Fibroblast of pulmonary artery (primary cell): ENCODE results near the gene TBX21.

Experiments
- DNase-seq: peaks from one replicate; pipeline ENCODE4 v3.0.0-alpha.2; 2010; ENCODE audit warnings: low read depth
- H3K4me3 ChIP-seq: replicated peaks from 2 replicates; pipeline ENCODE4 v1.5.1; 2011; ENCODE audit warnings: low read depth, mild to moderate bottlenecking, control low read depth, low read length, moderate library complexity
- TF ChIP-seq, protein P1 (sequence below): IDR thresholded peaks from 2 replicates; pipeline ENCODE4 v1.5.1; 2011; ENCODE audit warnings: mild to moderate bottlenecking, control low read depth, low read length, inconsistent platforms; ENCODE audit errors: missing control alignments

Gene TBX21

DNA sequence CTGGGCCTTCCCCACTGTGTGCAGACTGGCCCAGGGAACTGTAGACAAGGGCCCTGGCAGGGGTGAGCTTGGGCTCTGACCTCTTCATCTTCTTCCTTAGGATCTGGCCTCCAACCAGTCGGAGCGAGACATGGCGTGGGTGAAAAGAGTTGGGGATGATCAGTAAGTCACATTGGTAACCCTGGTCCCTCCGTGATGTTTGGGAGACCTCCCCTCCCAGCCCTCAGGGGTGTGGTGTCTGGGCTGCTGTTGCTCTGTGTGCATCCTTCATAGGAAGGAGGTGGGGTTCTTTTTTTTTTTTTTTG is 33.5 kb upstream of the TBX21 start:
- no peak for DNase-seq
- no peak overlapping the region for H3K4me3 ChIP-seq
- TF ChIP-seq, protein P1, sequence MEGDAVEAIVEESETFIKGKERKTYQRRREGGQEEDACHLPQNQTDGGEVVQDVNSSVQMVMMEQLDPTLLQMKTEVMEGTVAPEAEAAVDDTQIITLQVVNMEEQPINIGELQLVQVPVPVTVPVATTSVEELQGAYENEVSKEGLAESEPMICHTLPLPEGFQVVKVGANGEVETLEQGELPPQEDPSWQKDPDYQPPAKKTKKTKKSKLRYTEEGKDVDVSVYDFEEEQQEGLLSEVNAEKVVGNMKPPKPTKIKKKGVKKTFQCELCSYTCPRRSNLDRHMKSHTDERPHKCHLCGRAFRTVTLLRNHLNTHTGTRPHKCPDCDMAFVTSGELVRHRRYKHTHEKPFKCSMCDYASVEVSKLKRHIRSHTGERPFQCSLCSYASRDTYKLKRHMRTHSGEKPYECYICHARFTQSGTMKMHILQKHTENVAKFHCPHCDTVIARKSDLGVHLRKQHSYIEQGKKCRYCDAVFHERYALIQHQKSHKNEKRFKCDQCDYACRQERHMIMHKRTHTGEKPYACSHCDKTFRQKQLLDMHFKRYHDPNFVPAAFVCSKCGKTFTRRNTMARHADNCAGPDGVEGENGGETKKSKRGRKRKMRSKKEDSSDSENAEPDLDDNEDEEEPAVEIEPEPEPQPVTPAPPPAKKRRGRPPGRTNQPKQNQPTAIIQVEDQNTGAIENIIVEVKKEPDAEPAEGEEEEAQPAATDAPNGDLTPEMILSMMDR: no peak

DNA sequence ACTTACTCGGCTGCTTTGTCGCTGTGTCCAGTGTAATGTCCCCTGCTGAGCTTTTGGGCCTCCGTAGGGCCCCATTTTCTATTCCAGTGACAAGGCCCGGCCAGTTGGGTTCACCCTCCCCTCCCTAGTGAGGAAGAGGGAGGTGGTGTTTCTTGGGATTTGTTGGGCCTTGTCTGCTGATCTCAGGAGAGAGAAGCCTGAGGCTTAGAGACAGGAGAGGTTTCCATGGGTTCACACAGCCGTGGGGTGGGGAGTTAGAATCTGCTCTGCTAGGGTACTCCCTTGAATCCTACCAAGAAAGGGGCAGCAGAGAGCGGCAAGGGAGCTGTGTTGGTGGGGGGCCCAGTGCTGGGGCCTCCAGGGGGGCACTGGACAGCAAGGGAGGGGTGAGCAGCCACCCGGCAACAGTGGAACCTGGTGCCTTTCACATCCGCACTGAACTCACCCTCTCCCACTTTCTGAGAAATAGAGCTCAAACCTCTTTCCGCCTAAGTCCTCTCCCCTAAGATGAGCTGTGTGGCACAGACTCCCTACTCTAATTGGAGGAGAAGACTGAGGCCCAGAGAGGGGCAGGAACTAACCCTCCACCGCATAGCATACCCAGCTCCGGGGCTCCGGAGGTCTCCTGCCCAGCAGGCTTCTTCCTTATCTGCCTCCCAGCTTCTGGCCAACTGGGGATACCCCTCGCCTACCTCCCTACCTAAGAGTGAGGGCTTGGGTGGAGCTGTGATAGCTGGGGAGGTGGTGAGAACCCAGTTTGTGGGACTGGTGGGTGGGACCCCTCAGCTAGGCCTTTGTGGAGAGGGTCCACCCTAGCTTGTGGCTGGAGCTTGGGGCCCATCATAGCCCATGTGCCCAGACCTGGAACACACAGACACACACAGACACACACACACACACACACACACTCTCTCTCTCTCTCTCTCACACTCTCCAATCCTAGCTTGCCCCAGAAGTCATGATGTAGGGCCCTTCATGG is 32.3 kb upstream of the TBX21 start:
- no peak for DNase-seq
- TF ChIP-seq, protein P1: no peak
- no peak overlapping the region for H3K4me3 ChIP-seq

DNA sequence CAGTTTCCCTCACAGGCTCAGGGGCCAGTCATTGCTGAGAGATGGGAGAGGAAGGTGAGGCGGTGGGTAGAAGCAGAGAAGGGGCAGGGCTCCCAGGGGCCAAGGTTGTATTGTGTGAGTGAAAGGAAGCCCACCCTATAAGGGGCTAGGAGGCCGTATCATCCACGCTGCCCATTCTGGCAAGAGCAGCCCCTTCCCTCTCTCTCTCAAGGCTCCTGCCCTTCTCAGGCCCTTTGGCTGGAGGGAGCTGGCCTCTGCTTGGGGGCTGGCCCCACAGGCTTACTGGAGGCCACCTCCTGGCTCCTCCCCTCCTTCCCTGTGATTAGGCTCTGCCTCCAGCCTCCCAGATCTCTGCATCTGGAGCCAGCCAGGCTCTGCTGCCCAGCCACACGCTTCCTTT is 31.4 kb upstream of the TBX21 start:
- TF ChIP-seq, protein P1: no peak
- no peak for DNase-seq
- H3K4me3 ChIP-seq: no peak overlapping the region

DNA sequence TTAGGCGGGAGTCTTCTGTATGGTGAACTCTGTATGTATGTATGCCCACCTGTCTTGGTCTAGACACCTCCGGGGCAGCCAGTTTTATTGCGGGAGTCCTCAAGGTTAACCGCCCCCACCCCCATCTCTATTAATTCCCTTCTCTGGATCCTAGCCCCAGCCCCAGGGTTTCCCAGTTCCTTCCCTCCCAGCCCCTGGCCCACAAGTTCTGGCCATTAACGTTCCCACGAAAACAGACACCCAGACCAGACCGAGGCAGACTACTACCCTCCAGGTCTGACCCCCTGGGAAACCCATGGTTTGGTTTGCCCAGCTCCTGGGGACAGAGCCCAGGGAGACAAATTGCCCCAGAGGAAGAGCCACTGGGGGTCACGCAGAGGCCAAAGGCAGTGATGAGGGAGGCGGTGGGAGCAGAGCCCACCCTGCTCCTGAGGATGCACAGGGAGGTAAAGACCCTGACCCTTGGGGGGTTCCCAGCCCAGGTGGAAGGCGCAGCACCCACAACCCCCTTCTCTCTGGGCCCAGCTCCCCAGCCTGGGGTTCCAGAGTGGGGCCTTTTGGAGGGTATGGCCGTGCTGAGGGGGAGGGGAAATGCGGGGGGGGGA is 30.5 kb upstream of the TBX21 start:
- no peak for DNase-seq
- TF ChIP-seq, protein P1: no peak
- H3K4me3 ChIP-seq: no peak overlapping the region

DNA sequence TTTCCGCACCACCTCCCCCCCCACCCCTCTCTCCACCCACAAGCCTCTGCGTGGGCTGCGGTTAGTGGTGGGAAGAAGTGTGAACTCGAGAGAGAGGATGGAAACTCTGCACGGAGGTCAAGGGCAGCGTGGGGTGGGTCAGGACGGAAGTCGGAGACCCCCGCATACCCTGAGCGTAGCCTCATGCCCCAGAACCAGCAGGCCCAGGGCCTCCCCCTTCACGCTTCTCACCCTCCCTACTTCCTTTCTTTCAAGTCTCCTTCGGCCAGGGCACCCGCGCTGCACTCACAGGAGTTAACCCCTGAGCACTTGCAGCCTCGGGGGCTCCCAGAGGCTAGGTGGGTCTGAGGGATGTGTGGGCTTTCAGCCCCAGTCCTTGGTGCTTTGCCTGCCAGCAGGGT is 29.8 kb upstream of the TBX21 start:
- TF ChIP-seq, protein P1: no peak
- no peak overlapping the region for H3K4me3 ChIP-seq
- no peak for DNase-seq

DNA sequence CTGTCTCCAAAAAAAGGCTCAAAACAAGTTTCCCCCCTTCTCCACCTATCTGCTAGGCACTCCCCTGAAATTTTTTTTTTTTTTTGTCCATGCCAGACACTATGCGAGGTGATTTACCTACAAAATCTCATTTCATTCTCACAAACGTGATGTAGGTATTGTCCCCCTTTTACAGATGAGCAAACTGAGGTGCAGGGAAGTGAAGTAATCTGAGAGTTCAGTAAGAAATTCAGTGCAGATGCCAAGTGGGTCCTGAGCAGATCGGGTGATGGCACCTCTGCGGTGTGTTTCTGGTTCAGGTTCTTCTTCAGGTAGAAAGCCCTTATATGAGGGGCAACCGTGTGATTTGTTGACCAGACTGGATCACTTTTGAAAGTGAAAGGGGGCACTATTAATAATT is 29.4 kb upstream of the TBX21 start:
- TF ChIP-seq, protein P1: no peak
- DNase-seq: no peak
- no peak overlapping the region for H3K4me3 ChIP-seq
